ENCODE measurements around the gene SOWAHD.

DNA sequence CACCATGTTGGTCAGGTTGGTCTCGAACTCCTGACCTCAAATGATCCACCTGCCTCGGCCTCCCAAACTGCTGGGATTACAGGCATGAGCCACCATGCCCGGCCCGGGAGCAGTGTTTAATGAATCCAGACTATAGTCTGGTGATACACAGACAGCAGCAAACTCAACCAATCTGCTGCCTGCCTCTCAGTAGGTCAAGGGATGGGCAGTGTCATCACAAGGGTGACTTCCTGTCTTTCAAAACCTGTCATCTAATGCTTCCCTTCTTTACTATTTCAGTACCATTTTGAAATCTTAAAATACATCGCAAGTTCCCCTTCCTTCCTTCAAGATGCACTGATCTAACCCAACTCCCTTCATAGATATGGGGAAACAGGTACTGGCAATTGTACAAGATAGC, 24.6 kb downstream of the SOWAHD start:
- TF ChIP-seq EZH2 (IDR thresholded peaks at IDR 0.05; ENCODE audit: insufficient read depth, poor library complexity, severe bottlenecking) (no peak), EZH2phosphoT487 (IDR thresholded peaks at IDR 0.05; ENCODE audit: insufficient read depth, low read depth) (no peak)

Data from GM23248 (cell line).